Left ventricle myocardium superior (tissue), 1 donor: ENCODE data around the gene SLCO4A1. TPM values are rescaled to one million over a fixed set of nuclear protein-coding genes. Genes with fewer than 3 reads are reported as not detected.
"Not testable (repeated sequence)": the region's sequence is repeated elsewhere in the genome, so short reads cannot be mapped to it uniquely, and the experiment has no call there.

Source experiments
- ATAC-seq: fragments of 200-7000 bp; cut with Tn5 transposase; one replicate; pipeline ENCODE4 v1.9.1; 2020; ENCODE audit warnings: mild to moderate bottlenecking, moderate library complexity
- DNase-seq: peaks from one replicate; pipeline ENCODE4 v3.0.0-alpha.2; 2020
- intact Hi-C: fragments of 100-400 bp; cut with micrococcal nuclease; formaldehyde crosslinking; loops from one replicate; pipeline ENCODE4 v1.11.0; 2022
- total RNA-seq: library from RNA; stranded (reverse); fragmentation: NEBNext Ultra II Directional; extraction: Animal tissue kit (Norgen Biotek cat#: 25700); gene quantifications from one replicate; pipeline ENCODE4 v1.2.1, GENCODE V29; 2021
- donor health status: DM: no; HTN: yes; CAD: no; lungs with severe emphysema.

The SLCO4A1 gene
- total RNA-seq, 1 donor from 2014 or later, result 9.4 TPM

DNA sequence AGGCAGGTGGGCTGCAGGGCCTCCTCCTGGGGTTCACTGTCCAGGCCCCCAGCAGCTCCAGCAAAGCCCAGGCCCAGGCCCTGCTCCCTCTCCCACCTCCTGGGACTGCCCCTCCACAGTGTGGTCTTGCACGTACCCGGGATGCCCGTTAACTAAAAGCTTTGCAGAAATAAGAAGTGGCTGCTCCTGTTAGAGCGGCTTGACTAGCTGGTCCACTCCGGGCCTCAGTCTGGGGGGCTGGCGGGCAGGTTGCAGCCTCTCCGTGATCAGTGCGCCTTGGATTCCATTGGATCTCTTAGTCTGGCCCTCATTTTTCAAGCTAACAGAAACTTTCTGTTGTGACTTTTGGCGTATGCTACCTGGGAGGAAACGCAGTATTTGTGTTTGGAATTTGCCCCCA is 26.9 kb downstream of the SLCO4A1 start:
- ATAC-seq (no peak), DNase-seq (no peak)
- intact Hi-C loops, result loop anchor here (10.0 kb wide), 1 partner anchor 136 kb away; the partner anchor contains the start of gene OGFR

DNA sequence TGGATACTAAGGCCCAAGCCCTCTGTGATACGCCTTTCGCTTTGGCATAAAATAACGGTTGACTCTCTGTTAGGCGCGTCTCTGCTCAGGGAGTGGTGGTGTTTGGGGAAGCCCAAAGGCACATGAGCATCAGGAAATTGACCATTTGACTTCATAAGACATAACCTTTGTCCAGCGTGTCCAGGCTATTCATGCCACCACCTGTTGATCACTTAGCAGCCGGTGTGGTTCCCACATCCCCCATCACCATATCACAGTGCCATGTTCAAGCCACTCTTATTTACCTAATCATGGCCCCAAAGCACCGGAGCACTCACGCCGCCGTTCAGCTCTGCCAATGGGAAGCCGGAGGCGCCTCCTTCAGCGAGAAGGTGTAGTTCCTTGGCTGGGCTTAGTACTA is 27.9 kb downstream of the SLCO4A1 start:
- no peak for DNase-seq
- intact Hi-C loops, result no loop called here
- no peak for ATAC-seq

DNA sequence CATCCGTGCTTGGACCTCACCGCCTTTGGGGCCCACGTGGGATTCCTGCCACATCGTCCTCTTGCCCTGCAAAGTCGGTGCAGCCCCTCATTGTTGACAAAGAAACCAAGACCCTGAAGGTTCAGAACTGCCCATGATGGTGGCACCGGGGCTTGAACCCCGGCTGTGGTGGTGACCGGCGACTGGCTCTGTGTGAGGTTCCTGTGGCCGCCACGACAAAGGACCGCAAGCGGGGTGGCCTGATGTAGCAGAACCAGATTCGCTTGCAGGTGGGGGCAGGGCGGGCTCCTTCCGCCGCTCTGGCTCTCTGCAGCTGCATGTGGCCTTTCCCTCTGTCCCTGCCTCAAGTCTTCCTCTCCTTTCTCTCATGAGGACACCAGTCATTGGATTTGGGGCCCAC is 28.7 kb downstream of the SLCO4A1 start:
- ATAC-seq, result no peak
- intact Hi-C loops, result no loop called here

DNA sequence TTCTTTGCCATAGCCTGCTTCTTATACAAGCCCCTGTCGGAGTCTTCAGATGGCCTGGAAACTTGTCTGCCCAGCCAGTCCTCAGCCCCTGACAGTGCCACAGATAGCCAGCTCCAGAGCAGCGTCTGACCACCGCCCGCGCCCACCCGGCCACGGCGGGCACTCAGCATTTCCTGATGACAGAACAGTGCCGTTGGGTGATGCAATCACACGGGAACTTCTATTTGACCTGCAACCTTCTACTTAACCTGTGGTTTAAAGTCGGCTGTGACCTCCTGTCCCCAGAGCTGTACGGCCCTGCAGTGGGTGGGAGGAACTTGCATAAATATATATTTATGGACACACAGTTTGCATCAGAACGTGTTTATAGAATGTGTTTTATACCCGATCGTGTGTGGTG is 29.5 kb downstream of the SLCO4A1 start:
- ATAC-seq (no peak), DNase-seq (no peak)
- intact Hi-C loops, result no loop called here

More for the DNA sequence above, 28.7 kb downstream of the SLCO4A1 start:
- no peak for DNase-seq

DNA sequence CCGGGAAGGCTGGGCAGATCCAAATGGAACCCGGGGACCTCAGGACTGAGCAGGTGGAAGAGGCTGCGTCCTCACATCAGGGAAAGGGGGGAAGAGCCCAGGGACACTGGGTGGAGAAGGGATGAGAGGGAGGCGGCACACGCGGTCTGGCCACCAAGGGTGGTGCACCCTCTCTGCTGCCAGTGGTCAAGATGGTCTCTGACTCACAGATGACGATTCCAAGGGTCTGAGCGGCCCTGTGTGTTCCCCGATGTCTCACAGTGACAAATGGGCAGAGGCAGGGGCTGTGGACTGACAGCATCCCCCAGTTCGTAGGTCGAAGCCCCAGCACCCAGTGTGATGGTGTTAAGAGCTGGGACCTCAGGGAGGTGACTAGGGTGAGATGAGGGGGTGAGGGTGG is 32.1 kb downstream of the SLCO4A1 start:
- DNase-seq (no peak), ATAC-seq (no peak)
- intact Hi-C loops, result no loop called here

DNA sequence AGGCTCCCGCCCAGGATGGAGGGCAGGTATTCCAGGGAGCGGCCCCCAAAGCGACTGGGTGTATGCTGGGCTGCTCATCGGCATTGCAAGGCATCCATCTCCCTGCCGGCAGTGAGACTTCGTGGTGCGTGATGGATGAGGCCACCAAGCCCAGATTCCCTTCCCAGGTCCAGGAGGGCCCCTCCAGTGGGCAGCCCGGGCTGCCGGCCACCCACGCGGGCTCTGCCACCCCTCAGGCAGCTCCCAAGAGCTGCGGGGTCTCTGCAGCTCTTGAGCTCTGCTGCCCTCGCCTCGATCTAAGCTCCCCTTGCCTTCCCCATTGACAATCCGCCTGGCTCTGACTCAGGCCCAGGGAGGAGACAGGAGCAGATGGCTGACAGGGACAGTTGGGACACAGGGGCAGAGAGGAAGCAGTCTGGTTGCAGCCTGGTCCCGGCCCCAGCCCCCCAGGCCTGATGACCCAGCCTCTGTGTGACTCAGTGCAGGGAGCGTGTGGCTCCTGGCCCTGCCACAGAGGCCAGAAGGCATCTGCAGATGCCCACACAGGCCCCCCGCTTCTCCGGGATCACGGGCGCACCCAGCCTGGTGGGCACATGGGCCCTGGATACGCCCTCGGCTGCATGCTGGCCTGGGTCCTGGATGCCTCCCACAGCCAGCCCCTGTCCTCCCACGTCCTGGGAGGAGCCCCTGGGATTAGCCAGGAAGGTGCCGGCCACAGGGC is 33.0 kb downstream of the SLCO4A1 start:
- ATAC-seq (no peak), DNase-seq (no peak)
- intact Hi-C loops, result no loop called here

DNA sequence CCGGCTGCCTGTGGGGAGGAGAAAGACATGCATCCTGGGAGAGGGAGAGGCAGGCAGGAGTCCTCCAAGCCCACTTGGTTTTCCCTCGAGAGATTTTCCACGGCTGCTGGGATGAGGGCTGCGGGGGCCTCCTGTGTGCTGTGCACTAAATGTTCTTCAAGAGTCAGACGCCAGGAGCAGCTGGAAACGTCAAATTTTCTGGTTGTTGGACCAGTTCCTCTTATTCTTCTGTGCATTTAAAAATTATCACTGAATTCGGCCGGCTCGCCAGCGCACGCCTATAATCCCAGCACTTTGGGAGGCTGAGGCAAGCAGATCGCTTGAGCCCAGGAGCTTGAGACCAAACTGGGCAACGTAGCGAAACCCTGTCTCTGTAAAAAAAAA is 33.6 kb downstream of the SLCO4A1 start:
- intact Hi-C loops, result no loop called here
- DNase-seq, result no peak
- ATAC-seq, result no peak

DNA sequence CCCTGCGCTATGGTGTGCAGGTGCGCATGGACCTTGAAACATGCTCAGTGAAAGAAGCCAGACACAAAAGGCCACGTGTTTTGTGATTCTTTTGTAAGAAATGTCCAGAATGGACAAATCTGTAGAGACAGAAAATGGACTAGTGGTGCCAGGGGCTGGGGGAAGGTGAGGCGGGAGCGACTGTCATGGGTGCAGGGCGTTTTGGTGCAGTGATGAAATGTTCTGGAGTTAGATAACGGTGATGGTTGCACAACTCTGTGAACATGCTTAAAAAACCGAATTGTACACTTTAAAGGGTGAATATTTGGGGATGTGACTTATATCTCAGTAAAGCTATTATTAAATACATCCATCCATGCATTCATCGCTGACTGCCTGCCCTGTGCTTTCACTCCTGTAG is 34.7 kb downstream of the SLCO4A1 start:
- ATAC-seq (no peak), DNase-seq (no peak)
- intact Hi-C loops, result no loop called here

DNA sequence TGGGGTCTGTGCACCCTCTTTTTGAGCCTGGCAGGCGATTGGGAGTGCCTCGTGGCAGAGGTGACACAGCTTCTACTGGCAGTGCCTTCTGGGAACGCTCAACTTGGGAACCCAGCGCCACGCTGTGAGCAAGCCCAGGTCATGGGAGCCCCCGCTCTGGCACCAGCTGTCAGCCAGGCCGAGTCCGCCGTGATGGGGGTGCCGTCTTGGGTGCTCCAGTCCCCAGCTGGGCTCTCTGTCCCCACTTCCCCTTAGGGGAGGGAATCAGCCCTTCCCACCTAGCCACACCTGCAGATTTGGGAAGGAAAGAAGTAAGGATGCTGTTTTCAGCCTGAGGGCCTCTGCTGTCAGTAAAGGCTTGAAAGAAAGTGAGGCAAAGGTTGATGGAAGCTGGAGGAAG is 35.4 kb downstream of the SLCO4A1 start:
- ATAC-seq, result no peak
- intact Hi-C loops, result no loop called here
- DNase-seq, result no peak

DNA sequence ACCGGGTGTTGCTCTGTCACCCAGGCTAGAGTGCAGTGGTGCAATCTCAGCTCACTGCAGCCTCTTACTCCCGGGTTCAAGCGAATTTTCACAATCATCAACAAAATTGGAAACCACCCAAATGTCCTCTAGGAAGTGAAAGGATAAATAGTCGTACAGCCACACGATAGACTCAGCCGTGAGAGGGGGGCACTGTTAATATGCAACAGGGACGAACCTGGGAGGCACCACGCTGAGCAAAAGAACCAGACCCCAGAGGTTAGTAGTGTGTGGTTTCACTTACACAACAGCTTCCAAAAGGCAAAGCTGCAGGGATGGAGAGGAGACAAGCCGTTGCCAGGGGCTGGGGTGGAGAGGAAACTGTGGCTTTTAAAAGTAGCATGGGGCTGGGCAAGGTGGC is 36.2 kb downstream of the SLCO4A1 start:
- intact Hi-C loops, result no loop called here
- no peak for ATAC-seq
- no peak for DNase-seq

DNA sequence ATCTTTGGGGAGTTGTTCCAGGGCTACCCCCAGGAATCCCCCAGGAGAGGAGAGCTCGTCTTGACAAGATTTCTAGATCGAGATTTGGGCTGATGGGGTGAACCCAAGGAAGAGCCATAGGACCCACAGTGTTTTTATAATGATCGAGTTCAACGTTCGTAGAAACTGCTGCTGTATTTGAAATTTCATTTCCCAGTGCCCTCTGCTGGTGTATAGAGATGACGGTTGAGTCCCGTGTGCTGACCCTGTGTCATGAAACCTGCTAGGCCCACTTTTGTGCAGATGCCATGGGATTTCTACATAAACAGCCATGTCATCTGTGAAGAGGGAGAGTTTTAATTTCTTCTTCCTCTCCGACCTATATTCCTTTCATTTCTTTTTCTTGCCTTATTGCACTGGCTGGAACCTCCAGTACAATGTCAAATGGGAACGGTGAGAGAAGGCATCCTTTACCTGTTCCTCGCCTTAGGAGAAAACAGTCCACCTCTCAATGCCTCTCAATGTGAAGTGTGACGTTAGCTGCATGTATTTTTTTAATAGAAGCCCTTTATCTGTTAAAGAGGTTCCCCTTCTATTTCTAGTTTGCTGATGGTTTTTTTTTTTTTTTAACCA is 37.8 kb downstream of the SLCO4A1 start:
- no peak for ATAC-seq
- intact Hi-C loops, result no loop called here
- DNase-seq, result no peak

DNA sequence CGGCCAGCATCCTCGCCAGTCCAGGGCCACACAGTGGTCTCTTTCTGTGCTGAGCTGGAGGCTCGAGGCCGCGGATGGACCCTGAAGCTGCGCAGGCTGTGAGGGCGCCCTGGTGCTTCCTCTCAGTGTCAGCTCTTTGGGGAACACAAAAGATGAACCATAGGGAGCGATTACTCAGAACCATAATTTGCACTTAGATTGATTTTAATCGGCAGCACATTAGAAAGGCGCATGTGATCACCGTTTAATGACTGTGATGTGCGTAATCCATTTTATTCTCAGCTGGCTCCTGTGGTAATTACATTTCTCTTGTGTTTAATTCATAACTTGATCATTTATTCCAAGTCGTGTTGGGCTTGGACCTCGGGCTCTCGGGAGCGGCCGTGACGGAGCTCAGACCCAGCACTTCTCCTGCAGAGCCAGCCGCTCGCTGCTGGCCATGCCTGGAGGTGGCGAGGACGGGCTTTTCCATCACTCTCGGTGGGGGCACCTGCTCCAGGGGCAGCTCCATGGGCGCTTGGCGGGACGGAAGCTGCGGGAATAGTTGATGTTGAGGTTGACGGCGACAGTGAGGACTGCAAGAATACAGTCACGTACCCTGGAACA is 40.7 kb downstream of the SLCO4A1 start:
- ATAC-seq, result no peak
- DNase-seq, result no peak
- intact Hi-C loops, result no loop called here

DNA sequence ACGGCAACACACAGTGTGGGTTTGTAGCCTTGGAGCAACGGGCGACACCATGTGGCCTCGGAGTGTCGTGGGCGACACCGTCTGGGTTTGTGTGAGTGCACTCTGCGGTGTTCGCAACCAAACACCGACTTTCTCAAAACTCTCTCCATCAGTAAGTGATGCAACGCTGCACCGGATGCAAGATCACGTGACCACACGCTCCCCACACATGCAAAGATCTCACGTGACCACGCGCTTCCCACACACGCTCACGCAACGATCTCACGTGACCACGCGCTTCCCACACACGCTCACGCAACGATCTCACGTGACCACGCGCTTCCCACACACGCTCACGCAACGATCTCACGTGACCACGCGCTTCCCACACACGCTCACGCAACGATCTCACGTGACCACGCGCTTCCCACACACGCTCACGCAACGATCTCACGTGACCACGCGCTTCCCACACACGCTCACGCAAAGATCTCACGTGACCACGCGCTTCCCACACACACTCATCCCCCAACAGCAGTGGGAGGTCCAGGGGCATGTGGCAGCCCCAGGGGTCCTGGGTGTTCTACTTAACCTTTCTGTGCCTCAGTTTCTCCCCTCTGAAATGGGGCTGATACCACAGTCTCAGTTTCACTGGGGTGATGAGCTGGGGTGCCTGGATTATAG is 41.5 kb downstream of the SLCO4A1 start:
- ATAC-seq, intact Hi-C loops, DNase-seq: not testable (repeated sequence)

DNA sequence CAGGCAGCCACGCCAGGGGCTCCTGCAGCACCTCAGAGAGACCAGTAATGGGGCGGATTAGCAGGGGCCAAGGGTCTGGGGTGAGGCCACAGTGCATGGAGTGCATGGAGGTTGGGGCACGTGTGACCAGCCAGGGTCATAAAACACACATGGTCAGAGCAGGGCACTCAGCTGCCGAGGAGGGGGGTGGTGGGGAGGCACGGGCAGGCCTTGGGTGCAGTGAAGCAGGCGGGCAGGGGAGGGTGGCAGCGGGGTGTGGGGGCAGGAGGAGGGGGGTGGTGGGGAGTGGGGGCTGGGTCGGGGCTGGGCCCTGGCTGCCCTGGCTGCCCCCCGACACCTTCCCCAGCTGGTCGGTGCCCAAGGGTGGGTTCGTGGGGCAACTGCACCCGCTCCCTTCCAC is 42.7 kb downstream of the SLCO4A1 start:
- ATAC-seq (no peak), DNase-seq (no peak)
- intact Hi-C loops, result no loop called here

DNA sequence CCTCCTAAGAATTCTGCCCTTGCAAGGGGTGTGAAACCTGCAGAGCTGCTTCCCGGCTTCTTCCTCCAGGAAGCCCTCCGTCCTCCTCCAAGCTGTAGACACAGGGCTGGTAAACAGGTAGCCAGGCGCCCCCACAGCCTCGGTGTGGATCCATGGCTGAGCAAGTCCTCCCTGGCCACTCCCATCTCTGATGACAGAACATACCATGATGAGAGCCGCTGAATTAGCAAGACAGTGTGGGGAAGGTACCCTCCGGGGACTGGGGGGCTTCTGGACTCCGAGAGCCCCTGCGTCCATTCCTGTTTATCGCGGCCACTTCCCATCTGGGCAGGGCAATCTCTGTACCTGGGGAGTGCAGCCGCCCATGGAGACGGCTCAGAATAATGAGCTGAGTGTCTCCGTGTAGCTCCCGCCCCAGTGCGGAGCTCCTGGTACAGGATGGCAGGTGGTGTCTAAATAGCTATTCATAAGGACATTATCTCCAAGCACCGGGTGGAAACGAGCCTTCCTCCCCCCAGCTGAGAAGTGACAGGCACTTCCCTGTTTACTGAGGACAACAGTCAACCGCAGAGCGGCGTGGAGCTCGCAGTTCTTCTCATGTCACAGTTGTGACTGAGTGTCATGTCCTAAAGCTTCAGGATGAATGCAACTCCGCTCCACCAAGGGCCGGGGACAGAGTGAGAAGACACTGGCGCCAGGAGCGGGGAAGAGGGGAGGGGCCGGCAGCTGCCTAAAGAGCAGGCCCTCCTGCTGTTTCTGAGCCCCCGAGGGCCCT is 43.7 kb downstream of the SLCO4A1 start:
- peak; percentile 38 for ATAC-seq
- intact Hi-C loops, result no loop called here
- DNase-seq, result peak; percentile 67

DNA sequence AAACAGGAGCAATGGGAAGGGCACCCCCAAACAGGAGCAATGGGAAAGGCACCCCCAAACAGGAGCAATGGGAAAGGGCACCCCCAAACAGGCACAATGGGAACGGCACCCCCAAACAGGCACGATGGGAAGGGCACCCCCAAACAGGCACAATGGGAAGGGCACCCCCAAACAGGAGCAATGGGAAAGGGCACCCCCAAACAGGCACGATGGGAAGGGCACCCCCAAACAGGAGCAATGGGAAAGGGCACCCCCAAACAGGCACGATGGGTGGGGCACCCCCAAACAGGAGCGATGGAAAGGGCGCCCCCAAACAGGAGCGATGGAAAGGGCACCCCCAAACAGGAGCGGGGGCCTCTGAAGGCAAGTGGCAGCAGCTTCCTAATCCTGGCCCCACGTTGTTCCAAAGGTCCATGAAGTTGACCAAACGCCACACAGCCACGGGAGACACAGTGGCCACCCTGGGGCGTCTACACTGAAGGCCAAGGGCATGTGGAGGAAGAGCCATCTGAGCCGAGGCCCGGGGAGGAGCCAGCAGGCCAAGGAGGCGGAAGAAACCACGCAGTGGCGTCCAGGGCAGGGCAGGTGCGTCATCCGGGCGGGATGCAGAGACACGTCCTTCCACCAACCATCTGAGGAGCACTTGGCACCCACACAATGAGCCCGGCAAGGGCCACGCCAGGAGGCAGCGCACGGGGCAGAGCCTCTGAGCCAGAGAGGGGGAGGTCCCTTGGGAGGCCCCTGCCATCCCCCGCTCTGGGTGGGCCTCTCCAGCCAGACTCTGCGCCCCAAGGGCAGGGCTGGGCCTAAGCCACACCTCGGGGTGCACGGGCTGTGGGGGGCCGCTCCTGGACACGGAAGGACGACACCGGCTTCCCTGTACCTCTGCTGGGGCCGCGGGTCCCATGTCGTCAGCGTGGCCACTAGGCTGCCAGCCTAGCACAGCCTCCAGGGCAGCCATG is 44.8 kb downstream of the SLCO4A1 start:
- no peak for ATAC-seq
- DNase-seq, result no peak
- intact Hi-C loops, result no loop called here

DNA sequence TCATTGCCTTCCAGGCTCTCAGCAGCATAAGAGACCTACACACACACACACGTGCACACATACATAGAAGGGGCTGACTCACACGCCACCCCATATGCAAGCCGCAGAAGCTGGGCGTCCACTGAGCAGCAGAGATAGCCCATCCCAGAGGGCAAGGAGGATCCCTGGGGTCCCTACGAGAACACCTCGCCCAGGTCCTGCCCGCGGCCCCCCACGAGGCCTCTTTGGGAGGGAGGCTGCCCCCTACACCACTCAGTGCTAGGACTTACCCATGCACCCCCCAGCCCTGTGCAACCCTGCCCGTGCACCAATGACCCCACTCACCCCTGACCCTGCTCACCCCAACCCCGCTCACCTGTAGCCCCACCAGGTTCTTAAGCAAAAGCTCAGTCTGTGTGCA is 45.8 kb downstream of the SLCO4A1 start:
- intact Hi-C loops, result no loop called here
- ATAC-seq (no peak), DNase-seq (no peak)

DNA sequence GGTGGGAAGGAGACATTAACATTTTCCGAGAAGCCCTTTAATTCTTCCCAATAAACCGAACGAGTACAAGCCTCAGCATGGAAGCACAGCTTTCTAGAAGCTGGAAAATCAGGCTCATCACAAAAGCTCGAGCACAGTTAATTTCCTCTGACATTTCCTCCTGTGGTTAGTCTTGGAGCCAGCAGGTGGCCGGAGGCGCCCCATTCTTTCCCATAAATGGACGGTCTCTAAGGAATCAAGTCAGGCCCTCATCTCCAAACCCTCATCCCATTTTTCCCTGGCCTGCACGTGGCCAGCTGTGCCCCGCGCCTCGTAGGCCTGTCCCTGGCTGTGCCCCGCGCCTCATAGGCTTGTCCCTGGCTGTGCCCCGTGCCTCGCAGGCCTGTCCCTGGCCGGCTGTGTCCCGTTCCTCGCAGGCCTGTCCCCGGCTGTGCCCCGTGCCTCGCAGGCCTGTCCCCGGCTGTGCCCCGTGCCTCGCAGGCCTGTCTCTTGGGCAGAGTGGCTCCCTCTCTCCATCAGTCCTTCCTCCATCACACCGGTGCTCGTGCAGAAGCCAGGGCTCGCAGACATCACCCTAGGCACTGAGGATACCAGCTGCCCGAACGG is 46.7 kb downstream of the SLCO4A1 start:
- DNase-seq (no peak), ATAC-seq (no peak)
- intact Hi-C loops, result no loop called here
